Kidney epithelial cell (primary cell): ENCODE measurements around the gene DENND1A. TPM values are rescaled to one million over a fixed set of nuclear protein-coding genes. Genes with fewer than 3 reads are reported as not detected.
"Not testable (repeated sequence)": the region's sequence is repeated elsewhere in the genome, so short reads cannot be mapped to it uniquely, and the experiment has no call there.

Experiments used
- DNase-seq: peaks from one replicate; pipeline ENCODE4 v3.0.0-alpha.2; 2010; ENCODE audit warnings: low read depth
- H3K27me3 ChIP-seq: 2 replicates; pipeline ENCODE4 v1.6.0; 2011; ENCODE audit warnings: low read length; ENCODE audit not compliant: control insufficient read depth, insufficient read depth
- H3K36me3 ChIP-seq: 2 replicates; pipeline ENCODE4 v1.5.1; 2011; ENCODE audit warnings: low read length; ENCODE audit not compliant: control insufficient read depth, insufficient read depth
- H3K4me3 ChIP-seq: 2 replicates; pipeline ENCODE4 v1.5.1; 2011; ENCODE audit warnings: low read depth, mild to moderate bottlenecking, control low read depth, low read length
- CTCF ChIP-seq: IDR thresholded peaks from 2 replicates; pipeline ENCODE4 v1.5.1; 2011; ENCODE audit warnings: mild to moderate bottlenecking, moderate library complexity, low read length, control low read depth, inconsistent platforms; ENCODE audit not compliant: insufficient read depth, poor library complexity, severe bottlenecking
- total RNA-seq: library from RNA; depleted of rRNA; stranded (reverse); fragments of >200 nt; gene quantifications from 2 replicates; pipeline ENCODE4 v1.2.3, GENCODE V29; 2015

The DENND1A gene
- total RNA-seq, 1 donor from 2014 or later, result 14.5 TPM

- DNase-seq, result no peak
- no peak for TF ChIP-seq CTCF
- H3K27me3 ChIP-seq, result no peaks in the 10 kb centered on the region
Measured at GRCh38 chr9:123821619-123822018, 108.3 kb downstream of the DENND1A start.

GRCh38 chr9:123820139-123820538 is 109.8 kb downstream of the DENND1A start:
- Histone ChIP-seq H3K36me3 (no peaks in the 10 kb centered on the region), H3K4me3 (no peak overlapping the region), H3K27me3 (no peaks in the 10 kb centered on the region)
- TF ChIP-seq CTCF, result no peak
- DNase-seq, result no peak

More at GRCh38 chr9:123821619-123822018, 108.3 kb downstream of the DENND1A start:
- Histone ChIP-seq H3K4me3 (no peak overlapping the region), H3K36me3 (no peaks in the 10 kb centered on the region)

- H3K27me3 ChIP-seq, result no peaks in the 10 kb centered on the region
- no peak overlapping the region for H3K4me3 ChIP-seq
- no peaks in the 10 kb centered on the region for H3K36me3 ChIP-seq
- no peak for TF ChIP-seq CTCF
- DNase-seq, result no peak
Measured at GRCh38 chr9:123816817-123817472, 113.0 kb downstream of the DENND1A start.

- H3K4me3 ChIP-seq, DNase-seq: not testable (repeated sequence)
Measured at GRCh38 chr9:123815856-123816255, 114.1 kb downstream of the DENND1A start.

GRCh38 chr9:123814496-123814895 is 115.4 kb downstream of the DENND1A start:
- Histone ChIP-seq H3K36me3 (no peaks in the 10 kb centered on the region), H3K27me3 (no peaks in the 10 kb centered on the region), H3K4me3 (no peak overlapping the region)
- no peak for TF ChIP-seq CTCF
- DNase-seq, result no peak

More at GRCh38 chr9:123815856-123816255, 114.1 kb downstream of the DENND1A start:
- not testable (repeated sequence) for H3K36me3 ChIP-seq, H3K27me3 ChIP-seq

- DNase-seq, result no peak
- H3K27me3 ChIP-seq, result no peaks in the 10 kb centered on the region
- no peak overlapping the region for H3K4me3 ChIP-seq
- H3K36me3 ChIP-seq, result no peaks in the 10 kb centered on the region
- no peak for TF ChIP-seq CTCF
Measured at GRCh38 chr9:123812984-123813383, 116.9 kb downstream of the DENND1A start.
